Stimulated activated CD8-positive, alpha-beta memory T cell treated with anti-CD3 and anti-CD28 coated beads, Interleukin-4, amount 100 ng/mL, for 4 hours (primary cell): Measurements from ENCODE around the gene RNF152.

Experiments
- DNase-seq, 2 donors: peaks; one replicate each; pipeline ENCODE4 v3.0.0-alpha.2; 2020; ENCODE audit warnings: low read depth in 2 of 2, low spot score in 1 of 2

RNF152 gene, protein sequence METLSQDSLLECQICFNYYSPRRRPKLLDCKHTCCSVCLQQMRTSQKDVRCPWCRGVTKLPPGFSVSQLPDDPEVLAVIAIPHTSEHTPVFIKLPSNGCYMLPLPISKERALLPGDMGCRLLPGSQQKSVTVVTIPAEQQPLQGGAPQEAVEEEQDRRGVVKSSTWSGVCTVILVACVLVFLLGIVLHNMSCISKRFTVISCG

DNA sequence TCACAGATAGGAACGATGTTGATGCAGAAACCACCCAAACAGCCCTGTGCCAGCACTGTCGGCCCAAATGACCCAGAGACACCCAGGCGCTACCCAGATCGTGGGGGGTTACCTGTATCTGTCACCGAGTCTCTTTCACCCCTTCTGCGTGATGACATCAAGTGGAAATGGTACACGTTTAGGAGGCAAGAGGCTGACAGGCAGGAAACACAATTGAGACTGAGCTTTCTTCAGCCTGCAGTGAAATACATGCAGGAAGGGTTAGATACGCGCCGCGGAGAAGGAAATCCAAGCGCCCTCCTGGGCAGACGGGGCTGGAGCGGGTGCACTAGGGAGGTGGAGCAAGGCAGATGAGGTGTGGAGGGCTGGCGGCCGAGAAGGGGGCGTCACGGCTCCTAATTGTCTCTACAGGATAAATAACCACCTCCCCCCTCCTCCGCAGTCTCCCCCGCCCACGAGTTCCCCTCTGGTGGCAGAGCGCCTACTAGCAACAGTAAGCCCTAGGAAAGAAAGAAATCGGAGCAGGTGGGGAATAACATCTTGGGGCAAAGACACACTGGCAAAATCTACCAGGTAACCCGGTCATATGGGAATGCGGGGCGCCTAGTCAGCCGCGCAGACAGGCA, at the start of gene RNF152:
Gene RNF152, minus strand, starts transcription at position 325 of the 626 bp plus-strand sequence. CDS start 76,544 bp downstream, outside the sequence.
- peak in 1 of 2 donors; percentile 21 for DNase-seq

DNA sequence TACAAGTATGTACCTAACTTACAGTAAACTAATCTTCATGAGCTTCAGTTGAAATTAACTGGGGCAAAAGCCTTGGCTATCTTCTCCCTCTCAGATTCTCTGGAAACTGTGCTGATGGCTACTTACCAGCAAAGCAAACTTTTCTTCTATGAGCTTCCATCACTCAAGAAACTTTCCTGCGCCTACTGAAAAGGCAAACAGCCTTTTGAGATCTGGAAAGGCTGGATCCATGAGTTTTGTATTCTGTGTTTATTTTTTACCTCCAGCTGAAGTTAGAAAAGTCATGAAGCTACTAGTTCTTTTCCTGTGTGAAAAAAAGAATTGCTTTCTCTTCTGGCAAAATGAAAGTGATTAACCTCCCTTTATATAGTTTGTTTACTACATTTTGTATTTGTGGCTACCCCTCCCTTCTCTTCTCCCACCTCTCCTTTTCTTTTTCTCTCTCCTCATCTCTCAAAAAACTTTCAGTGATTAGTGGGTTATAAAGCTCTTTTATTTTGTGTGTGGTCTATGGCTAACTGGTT, 49.2 kb upstream of the RNF152 start:
- DNase-seq = no peak

DNA sequence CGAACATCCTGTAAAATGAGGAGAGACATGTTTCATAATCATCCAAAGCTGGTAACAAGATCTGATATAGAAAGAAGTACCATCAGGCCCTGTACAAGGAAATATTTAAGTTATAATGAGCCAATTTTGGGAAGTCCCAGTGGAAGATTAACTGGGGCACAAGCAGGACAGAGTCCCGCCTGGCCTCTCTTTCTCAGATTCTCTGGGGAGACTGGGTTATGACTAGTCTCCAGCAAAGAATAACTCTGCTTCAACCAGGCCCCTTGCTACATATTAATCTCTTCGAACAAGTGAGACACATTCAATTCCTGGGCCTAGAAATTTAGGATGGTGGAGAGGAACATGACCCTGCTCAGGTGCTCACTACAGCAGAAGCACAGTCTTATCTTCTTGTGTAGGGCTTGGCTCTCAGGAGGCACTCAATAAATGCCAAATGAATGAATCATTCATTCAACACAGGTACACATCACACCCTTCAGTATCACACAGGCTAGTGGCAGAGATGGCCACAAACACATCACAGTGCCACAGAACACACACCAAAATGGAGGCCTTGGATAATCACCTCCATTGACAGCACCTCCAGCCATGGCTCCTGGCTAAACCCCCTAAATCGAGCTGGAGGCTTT, 46.4 kb upstream of the RNF152 start:
- no peak for DNase-seq

DNA sequence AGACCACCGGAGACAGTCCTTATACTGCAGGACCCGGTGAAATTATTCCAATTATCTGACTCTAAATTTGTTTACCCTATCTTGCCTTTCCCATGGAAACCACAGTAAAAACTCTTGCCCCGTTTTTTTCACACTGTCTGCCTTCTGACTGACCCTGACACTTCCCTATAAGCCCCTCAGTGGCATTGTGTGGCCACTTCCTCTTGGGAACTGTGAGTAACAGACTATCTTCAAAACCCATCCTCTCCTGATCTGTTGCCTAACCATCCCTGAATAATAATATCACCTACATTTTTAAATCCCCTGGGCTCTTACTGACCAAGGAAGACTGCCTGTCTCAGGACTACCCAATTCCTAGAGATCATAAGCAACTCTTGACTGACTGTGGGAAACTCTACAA, 42.6 kb upstream of the RNF152 start:
- no peak for DNase-seq

DNA sequence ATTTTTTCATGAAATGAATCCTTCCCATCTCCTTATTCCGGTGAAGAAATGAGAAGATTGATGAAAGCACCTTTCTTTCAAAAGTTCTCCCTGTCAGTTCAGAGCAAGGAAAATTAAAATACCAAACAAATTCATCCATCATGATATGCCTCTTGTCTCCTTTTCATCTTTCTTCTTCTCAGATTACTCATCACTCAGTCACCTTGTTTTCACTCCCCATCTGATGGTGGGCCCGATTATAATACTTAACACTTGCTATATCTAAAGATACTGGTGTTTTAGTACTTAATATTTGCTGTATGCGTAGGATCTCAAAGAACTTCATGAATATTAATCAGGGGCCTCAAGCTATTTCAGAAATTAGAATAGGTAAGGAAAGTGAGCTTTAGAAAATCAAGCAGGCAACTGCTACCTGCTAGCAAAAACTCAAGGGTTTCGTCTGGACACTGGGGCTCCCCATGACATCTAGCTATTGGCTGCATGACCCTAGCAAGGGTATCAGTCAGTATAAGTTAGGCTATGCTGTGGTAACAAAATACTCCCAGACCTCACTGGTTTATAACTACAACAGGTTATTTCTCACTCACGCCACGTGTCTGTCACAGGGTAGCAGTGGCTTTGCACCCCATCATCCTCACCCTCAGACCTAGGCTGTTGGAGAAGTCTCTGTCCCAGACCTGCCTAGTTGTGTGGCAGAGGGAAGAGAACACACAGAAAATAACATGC, 39.0 kb upstream of the RNF152 start:
- no peak for DNase-seq

DNA sequence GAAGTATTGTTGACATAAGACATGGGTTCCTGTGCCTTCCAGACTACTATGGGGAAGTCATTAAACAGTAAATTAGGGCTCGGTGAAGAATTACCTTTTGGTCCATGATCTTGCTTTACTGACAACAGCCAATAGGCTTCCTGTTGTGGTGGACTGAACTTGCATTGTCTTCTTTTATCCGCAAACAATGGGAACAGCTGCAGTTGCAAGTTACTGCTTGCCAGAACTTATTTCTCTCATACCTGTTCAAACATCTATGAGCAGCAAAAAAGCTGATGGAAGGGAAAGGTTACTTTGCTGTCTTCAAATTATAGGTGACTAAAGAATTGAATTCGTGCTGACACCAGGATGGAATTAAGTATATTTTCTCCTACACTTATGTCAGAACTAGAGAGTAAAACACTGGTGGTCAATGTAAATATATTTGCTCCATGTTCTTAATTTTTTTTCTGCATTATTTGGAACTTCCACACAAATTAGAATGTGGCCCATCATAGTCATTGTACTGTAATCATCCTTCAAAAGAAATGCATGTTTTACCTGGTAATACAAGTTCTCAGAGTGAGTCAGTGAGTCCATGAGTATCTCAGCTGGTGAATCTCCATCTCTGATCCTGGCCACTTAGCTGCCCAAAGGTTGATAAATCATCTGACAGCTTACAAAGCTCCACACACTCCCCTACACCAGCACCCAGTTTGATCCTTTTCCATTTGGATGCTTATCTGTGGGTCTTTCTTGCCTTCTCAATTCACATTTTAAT, 37.3 kb upstream of the RNF152 start:
- DNase-seq = no peak

DNA sequence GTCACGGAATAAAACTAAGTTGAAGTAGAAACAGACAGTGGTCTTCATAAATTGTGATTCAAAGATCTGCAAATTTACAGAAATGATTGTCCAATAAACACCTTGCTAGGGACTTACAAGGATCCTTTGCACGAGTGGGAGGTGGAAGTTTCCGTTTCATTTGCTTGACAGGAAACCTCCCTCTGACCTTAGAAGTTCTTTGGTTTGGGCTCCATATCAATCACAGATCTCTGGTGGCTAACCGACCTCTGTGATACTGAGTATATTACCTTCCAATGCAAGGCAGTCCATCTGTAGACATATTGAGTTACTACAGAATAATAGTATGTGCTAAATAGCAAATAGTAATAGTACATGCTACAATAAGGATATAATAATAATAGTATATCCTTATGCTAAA, 33.7 kb upstream of the RNF152 start:
- no peak for DNase-seq

DNA sequence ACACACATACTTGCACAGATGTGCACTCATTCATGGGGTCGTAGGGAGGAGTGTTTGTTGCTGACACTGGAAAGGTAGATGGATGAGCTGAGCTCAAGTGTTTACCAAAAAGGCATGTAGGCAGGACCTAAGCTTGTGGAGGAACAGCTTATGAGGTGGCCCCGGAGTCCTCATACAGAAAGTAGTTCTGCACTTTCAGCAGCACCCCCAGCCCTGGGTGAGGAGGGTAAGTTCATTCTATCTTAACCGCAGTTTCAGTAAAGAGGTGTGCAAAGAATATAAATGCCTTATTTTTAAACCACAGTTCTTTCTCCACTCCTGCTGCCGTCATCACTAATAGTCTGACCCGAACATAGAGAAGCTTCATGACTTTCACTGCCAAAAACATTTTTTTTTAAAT, 31.7 kb upstream of the RNF152 start:
- no peak for DNase-seq

DNA sequence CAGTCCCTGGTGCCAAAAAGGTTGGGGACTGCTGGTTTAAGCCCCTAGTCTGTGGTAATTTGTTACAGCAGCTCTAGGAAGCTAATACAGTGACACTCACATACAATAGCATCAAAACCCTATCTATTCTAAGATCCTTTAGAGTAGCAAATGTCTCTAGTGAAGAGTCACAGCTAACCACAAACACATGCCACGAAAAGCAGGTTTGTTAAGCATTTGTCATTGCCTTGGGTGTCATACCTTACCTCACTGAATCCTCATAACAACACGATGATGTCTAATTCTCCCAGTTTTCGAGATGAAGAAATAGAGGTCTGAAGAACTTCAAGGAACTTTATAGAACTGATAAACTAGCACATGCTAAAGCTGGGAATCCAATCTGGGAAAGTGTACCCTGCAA, 29.6 kb upstream of the RNF152 start:
- DNase-seq = no peak

DNA sequence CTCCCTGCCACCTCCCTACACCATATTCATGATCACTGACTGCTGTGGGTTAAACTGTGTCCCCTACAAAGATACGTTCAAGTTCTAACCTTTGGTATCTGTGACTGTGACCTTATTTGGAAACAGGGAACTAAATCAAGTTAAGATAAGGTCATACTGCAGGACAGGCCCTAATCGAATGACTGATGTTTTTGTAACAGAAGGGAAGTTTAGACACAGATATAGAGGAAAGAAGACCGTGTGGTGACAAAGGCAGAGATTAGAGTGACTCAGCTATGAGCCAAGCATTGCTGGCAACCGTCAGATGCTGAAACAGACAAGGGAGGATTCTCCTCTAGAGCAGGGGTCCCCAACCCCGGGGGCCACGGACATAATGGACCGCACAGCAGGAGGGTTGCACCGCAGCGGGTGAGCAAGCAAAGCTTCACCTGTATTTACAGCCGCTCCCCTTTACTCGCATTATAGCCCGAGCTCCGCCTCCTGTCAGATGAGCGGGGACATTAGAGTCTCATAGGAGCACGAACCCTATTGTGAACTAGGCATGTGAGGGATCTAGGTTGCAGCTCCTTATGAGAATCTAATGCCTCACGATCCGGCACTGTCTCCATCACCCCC, 28.9 kb upstream of the RNF152 start:
- no peak for DNase-seq

DNA sequence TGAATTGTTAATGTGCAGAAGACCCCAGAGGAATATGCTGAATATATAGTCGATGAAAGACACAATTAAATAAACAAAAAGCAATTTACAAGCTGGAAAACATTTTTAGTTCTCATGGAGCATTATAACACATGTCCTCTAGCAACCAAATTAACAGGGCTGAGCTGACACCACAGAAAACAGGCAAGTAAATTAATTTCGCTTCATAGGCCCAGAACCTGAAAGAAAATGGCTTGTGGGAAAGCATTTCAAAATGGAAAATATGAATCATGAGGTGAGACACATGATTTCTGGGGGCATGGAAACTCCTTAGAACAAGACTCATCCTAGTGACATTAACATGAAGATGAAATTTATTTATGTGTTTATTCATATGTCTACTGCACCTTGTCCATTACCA, 25.0 kb upstream of the RNF152 start:
- no peak for DNase-seq

DNA sequence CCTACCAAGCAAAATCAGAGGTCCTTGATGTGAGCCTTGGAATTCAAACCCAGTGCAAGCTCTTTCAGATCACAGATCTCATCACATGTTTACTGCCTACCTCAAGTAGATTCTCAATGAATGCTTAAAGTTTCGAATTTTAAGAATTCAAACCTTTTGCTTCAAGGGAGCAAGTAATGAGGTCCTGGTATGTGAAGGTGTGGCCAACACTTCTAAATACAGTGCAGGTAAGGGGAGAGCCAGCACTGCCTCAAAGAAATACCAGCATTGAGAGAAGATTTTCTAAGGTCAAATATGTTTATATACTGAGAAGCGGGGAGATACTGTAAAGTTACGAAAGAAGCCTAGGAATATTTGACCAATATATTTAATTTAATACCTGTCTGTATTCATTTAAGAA, 19.7 kb upstream of the RNF152 start:
- no peak for DNase-seq

DNA sequence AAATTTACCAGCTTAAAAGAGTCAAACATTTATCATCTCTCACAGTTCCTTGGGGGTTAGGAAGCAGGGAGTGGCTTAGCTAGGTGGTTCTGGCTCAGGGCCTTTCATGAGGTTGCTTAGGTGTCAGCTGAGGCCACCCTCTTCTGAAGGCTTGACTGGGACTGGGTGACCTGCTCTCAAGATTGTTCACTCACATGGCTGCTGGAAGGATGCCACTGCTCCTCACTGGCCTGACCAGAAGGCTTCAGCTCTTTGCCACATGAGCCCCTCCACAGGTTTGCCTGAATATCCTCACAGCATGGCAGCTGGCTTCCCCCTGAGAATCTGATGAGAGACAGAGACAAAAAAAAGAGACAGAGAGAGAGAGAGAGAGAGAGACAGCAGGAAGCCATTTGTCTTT, 17.3 kb upstream of the RNF152 start:
- DNase-seq = no peak

DNA sequence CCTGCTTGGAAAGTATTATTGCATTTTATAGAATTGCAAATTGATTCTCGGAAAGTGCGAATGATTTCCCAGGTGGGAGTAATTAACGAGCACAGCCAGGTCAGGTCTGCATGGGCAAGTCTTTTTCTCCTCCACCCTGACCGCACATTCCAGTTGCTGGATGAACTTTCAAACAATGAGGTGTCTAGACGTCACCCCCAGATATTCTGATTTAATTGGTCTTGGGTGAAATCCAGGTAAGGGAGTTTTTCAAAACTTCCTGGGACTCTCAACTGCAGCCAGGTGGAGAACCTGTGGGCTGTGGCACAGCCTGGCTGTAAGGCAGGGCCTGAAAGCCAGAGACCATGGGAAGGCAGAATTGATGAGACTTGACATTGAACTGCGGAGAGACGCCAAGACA, 15.9 kb upstream of the RNF152 start:
- DNase-seq = no peak

DNA sequence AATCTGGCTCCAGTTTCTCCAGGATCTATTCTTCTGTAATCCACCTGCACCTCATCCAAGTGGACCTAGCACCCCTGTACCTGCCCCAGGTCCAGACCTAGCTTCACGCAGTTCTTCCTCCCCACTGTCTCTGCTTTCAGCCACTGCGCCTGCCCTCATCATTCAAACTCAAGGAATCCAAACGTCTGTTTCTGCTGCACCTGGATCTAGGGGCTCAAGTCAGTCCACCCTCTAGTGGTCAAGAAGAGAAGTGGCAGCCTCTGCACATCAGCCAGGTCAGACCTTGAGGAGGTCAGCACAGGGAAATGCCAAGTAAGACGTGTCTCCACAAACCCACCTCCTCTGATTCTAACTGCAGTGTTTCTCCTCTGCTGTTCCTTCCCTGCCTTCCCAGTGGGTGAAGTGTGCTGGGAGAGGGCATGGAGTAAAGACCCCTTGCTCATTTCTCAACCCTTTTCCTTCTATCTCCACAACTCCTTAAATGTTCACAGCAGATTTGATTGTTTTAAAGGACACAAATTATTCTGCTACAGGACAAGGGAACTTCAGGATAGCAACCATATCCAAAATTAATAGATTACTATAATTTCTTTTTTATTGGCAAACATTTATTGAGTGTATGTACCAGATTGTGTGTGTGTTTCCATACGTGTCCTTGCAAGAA, 8.6 kb upstream of the RNF152 start:
- no peak for DNase-seq

DNA sequence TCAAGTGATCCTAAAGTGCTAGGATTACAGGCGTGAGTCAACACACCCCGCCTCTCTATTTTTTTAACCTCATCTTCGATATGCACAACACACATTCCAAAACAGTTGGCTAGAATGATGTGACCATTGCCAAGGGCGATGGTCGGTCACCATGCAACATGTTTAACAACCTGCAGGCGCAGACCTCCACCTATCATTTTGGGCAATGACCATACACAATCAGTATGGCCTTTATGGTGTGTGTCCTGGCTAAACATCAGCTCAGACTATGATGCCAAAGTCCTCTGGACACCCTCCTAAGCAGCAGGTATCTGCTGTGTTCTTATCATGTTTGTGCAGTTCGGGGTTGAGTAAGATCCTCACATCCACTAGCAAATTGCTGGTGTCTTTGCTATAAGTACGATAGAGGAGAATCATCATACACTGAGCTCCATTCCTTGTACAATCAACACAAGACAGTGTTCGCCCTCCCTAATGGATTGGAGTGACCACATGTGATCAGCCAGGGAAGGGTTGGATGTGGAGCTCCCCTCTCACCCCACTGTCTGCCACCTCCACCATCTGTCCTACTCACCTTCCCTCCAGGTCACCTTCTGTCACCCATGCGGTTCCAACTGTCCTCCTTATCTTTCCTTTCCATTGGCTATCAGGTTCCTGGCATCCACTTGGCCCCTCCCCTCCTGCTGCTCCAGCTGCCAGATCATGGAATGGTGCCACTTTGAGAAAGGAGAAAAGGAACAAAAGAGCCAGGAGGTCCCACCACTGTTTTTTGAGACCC, 7.9 kb upstream of the RNF152 start:
- DNase-seq = no peak

DNA sequence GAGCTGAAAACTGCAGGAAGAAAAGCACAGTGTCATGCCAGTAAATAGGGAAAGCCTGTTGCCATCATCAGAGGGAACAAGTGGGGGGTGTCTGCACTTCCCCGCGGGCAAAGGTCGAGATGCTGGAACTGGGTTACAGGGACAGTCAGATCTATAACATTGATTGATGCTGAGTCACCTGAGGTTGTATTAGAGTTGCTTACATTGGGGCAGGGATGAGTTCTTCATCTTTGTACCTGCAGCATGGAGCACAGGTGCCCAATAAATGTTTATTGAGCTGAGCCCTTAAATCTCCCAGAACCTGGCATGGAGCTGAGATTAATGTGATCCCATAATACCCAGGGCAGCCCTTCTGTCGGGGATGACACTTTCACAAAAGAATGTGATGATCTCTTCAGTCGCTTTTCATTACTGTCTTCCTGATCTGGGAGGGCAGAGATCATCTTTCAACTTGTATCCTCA, 5.9 kb upstream of the RNF152 start:
- DNase-seq = no peak

DNA sequence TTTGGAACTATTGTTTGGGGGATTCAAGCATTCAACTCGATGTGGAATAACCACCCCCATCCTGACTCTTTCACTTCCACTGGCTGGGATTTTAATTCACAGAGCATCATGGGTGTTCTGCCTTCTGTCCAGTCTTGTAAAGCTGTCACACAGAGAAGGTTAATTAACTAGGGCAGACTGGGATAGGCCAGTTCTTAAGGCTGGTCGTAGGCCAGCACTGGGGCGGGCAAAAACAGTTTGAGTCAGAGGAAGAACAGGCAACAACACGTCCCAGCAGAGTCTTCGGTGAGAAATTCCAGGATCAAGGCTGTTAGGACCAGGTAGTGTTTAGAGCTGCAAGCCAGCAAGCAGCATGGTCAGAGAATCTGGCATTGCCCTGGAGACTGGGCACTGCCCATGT, 4.0 kb upstream of the RNF152 start:
- DNase-seq = no peak

DNA sequence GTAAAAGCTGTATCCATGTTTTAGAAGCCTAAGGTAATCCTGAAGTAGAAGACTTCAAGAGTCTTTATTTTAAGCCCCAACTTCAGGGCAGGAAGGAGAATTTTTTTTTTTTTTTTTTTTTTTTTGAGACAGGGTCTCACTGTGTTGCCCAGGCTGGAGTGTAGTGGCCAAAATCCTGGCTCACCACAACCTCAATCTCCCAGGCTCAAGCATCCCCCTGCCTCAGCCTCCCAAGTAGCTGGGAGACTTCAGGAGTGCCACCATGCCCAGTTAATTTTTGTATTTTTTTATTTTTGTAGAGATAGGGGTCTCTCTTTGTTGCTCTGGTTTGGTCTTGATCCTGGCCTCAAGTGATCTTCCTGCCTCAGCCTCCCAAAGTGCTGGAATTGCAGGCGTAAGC, 3.3 kb upstream of the RNF152 start:
- DNase-seq = no peak
